AG04449 (cell line): ENCODE measurements around the gene CMTM5.
"Not testable (repeated sequence)": the region's sequence is repeated elsewhere in the genome, so short reads cannot be mapped to it uniquely, and the experiment has no call there.

ENCODE experiments used
- CTCF ChIA-PET: fragments of 350-600 bp; formaldehyde crosslinking; extraction: SDS; loops from one replicate; lab custom pipeline; 2021; ENCODE audit warnings: antibody characterized with exemption; lab: Yijun Ruan, JAX
- POLR2A ChIA-PET: fragments of 400-600, 350-600 bp; formaldehyde crosslinking; extraction: SDS; loops from one replicate; lab custom pipeline; 2020; ENCODE audit warnings: antibody characterized with exemption, inconsistent platforms; lab: Yijun Ruan, JAX
- DNase-seq: peaks from one replicate; pipeline ENCODE4 v3.0.0-alpha.2; 2010; ENCODE audit warnings: low read depth, low spot score
- H3K4me3 ChIP-seq: 2 replicates; pipeline ENCODE4 v1.5.1; 2011; ENCODE audit warnings: low read depth, mild to moderate bottlenecking, control low read depth, low read length
- CTCF ChIP-seq: IDR thresholded peaks from one replicate; pipeline ENCODE4 v1.5.1; 2011; ENCODE audit warnings: mild to moderate bottlenecking, moderate library complexity, low read length, control low read depth, inconsistent platforms; ENCODE audit not compliant: insufficient read depth; ENCODE audit errors: missing control alignments

CMTM5 gene

GRCh38 chr14:23385642-23386265 lies 8.9 kb downstream of the CMTM5 start:
- POLR2A ChIA-PET = no interaction called here
- no peak overlapping the region for H3K4me3 ChIP-seq

GRCh38 chr14:23386266-23386657 lies 9.4 kb downstream of the CMTM5 start:
- DNase-seq, POLR2A ChIA-PET, H3K4me3 ChIP-seq: not testable (repeated sequence)
- CTCF ChIA-PET = interaction anchor here (0.8 kb wide), 1 partner anchor 12 kb away, joined by 4 read pairs; no protein-coding TSS in a partner anchor

More at GRCh38 chr14:23385642-23386265, 8.9 kb downstream of the CMTM5 start:
- CTCF ChIA-PET = interaction anchor here (0.8 to 1.4 kb wide), 3 partner anchors 11 to 59 kb away, joined by 3 to 6 read pairs (median 4); no protein-coding TSS in a partner anchor
- no peak for DNase-seq
- no peak for TF ChIP-seq CTCF

- CTCF ChIA-PET = interaction anchor here (3.9 kb wide), 1 partner anchor 7 kb away, joined by 20 read pairs; no protein-coding TSS in a partner anchor
- H3K4me3 ChIP-seq = no peak overlapping the region
- DNase-seq = no peak
- TF ChIP-seq CTCF = no peak
- POLR2A ChIA-PET = no interaction called here
Measured at GRCh38 chr14:23386999-23387398, 10.2 kb downstream of the CMTM5 start.

GRCh38 chr14:23387916-23388882 lies 11.4 kb downstream of the CMTM5 start:
- TF ChIP-seq CTCF = no peak
- no peak for DNase-seq
- no peak overlapping the region for H3K4me3 ChIP-seq
- ChIA-PET CTCF (interaction anchor here (1.3 to 3.9 kb wide), 2 partner anchors 9 to 62 kb away, joined by 5 to 20 read pairs; no protein-coding TSS in a partner anchor), POLR2A (no interaction called here)

- ChIA-PET POLR2A (no interaction called here), CTCF (interaction anchor here (3.9 kb wide), 1 partner anchor 9 kb away, joined by 20 read pairs; no protein-coding TSS in a partner anchor)
- no peak for TF ChIP-seq CTCF
- H3K4me3 ChIP-seq = no peak overlapping the region
- no peak for DNase-seq
Measured at GRCh38 chr14:23388996-23389395, 12.2 kb downstream of the CMTM5 start.

- POLR2A ChIA-PET = no interaction called here
- TF ChIP-seq CTCF = no peak
- CTCF ChIA-PET = interaction anchor here (3.9 kb wide), 1 partner anchor 10 kb away, joined by 20 read pairs; no protein-coding TSS in a partner anchor
- no peak for DNase-seq
- no peak overlapping the region for H3K4me3 ChIP-seq
Measured at GRCh38 chr14:23389396-23389795, 12.6 kb downstream of the CMTM5 start.

- CTCF ChIA-PET = interaction anchor here (3.9 kb wide), 1 partner anchor 10 kb away, joined by 20 read pairs; no protein-coding TSS in a partner anchor
- POLR2A ChIA-PET, DNase-seq, H3K4me3 ChIP-seq: not testable (repeated sequence)
Measured at GRCh38 chr14:23389871-23390270, 13.0 kb downstream of the CMTM5 start.
